Breast epithelium (tissue), 4 donors: ENCODE results near the gene PPP1R1B. TPM values are rescaled to one million over a fixed set of nuclear protein-coding genes. Genes with fewer than 3 reads are reported as not detected.

ENCODE experiments used
- DNase-seq, 2 donors: peaks; one replicate each; pipeline ENCODE4 v3.0.0-alpha.2; 2019; ENCODE audit warnings: low spot score in 2 of 2
- H3K27ac ChIP-seq, 2 donors: fragments of 200-600 bp; sonication (generic) in 1 of 2; one replicate each; pipeline ENCODE4 v1.5.1; 2016 to 2019; ENCODE audit warnings: mild to moderate bottlenecking in 1 of 2
- H3K27me3 ChIP-seq, 2 donors: fragments of 200-600 bp; sonication (generic) in 1 of 2; one replicate each; pipeline versions ENCODE4 v1.5.1 to v1.6.0; 2017 to 2019; ENCODE audit warnings: control low read depth in 1 of 2, mild to moderate bottlenecking in 1 of 2
- H3K36me3 ChIP-seq: fragments of 200-600 bp; one replicate; pipeline ENCODE4 v1.5.1; 2019
- H3K4me1 ChIP-seq, 2 donors: fragments of 200-600 bp; sonication (generic); one replicate each; pipeline ENCODE4 v1.5.1; 2016 to 2019; ENCODE audit warnings: control low read depth in 1 of 2
- H3K4me3 ChIP-seq, 3 donors: fragments of 200-600 bp; sonication (generic); 1 replicate in 2 of 3; 2 replicates in 1 of 3; pipeline ENCODE4 v1.5.1; 2016 to 2019; ENCODE audit warnings: mild to moderate bottlenecking in 3 of 3, moderate library complexity in 2 of 3
- H3K9me3 ChIP-seq, 2 donors: fragments of 200-600 bp; sonication (generic) in 1 of 2; one replicate each; pipeline ENCODE4 v1.5.1; 2016 to 2019; ENCODE audit warnings: control low read depth in 1 of 2
- CTCF ChIP-seq, 3 donors: fragments of 450-650 bp; IDR thresholded peaks; one replicate each; pipeline ENCODE4 v1.5.1; 2016 to 2017; ENCODE audit warnings: antibody characterized with exemption in 3 of 3, mild to moderate bottlenecking in 3 of 3, moderate library complexity in 3 of 3
- POLR2A ChIP-seq: fragments of 450-650 bp; IDR thresholded peaks from one replicate; pipeline ENCODE4 v1.6.1; 2016; ENCODE audit warnings: antibody characterized with exemption, mild to moderate bottlenecking, moderate library complexity
- POLR2AphosphoS5 ChIP-seq, 3 donors: sonication (generic); formaldehyde crosslinking; IDR thresholded peaks; one replicate each; pipeline ENCODE4 v1.6.1; 2017; ENCODE audit warnings: antibody characterized with exemption in 3 of 3
- intact Hi-C: fragments of 100-400 bp; cut with DNase I; formaldehyde crosslinking; loops from one replicate; pipeline ENCODE4 v1.15.1; 2023; ENCODE audit warnings: low total_unique reads
- total RNA-seq, 3 donors: library from RNA; depleted of rRNA; stranded (reverse); fragments of >200 nt; gene quantifications; one replicate each; pipeline ENCODE4 v1.1.0, GENCODE V29; 2016

Gene PPP1R1B
- total RNA-seq, 3 donors from 2014 or later = 22.6 to 71.3 (median 67.5) TPM

DNA sequence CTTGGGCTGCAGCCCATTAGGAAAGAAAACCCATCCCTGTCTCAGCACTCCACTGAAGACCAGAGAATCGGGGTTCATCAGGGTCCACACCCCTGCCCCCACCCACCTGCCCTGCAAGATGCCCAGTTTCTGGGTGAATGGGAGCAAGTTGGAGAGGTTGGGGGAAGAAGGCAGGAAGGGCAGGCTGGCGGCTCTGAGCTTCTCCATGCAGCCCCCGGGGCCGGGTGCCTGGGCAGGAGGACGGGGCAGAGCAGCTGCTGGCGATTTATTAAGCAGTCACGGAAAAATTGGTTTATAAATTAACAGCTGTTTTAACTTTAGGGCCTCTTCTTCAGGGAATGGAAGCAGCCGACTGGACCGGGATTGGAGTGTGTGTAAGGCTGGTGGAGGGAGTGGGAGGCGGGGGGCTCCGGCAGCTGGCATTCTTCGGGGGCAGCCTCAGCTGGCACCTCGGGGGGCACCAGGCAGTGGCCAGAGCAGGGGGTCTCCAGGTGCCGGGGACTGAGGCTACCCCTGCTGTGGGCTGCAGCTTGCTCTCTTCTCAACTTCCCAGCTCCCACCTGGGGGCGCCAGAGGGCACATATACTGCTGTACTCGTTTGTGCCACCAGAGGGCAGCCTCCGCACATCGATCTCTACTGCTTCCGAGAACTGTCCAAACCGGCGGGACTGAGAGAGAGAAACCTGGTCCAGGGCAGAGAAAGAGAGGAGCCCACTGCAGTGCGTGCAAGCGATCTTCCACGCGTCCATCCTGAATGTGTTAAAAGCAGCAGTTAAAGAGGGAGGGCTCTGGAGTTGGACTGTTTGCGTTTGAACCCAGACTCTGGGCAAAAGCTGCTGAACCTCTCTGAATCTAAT is 5.0 kb upstream of the PPP1R1B start:
- Histone ChIP-seq H3K36me3 (no peaks in the 10 kb centered on the region), H3K27ac (no peak overlapping the region), H3K27me3 (no peaks in the 10 kb centered on the region), H3K4me3 (no peak overlapping the region), H3K9me3 (no peaks in the 10 kb centered on the region), H3K4me1 (peaks cover 4 to 23% of the 10 kb centered on the region in 2 donors)
- intact Hi-C loops = loop anchor here (10.0 kb wide), 1 partner anchor 133 kb away; no protein-coding TSS in a partner anchor
- TF ChIP-seq POLR2AphosphoS5 (IDR thresholded peaks at IDR 0.05) (peak in 2 of 3 donors; percentile 61 to 68), POLR2A (no peak), CTCF (IDR thresholded peaks at IDR 0.05) (peak; percentile 99 to 100 (median 100))
- DNase-seq = peak; percentile 84 to 93

DNA sequence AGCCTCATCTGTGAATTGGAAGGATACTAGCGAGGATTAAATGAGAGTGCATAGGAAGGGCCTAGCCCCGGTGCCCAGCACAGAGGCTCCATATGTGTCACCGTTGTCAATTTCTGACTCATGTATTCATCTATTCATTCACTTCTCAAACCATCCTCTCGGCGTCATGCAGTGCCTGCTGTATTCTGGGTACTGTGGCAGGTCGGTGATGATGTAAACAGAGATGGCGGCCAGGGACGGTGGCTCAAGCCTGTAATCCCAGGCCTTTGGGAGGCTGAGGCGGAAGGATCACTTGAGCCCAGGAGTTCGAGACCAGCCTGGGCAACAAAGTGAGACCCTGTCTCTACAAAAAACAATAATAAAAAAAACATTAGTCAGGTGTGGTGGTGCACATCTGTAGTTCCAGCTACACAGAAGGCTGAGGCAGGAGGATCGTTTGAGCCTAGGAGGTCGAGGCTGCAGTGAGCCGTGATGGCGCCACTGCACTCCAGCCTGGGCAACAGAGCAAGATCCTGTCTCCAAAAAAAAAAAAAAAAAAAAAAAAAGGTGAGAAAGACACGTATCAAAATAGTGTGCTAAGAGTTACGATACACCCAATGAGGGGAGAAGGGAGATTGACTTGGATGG is 4.3 kb upstream of the PPP1R1B start:
- intact Hi-C loops = loop anchor here (10.0 kb wide), 1 partner anchor 132 kb away; no protein-coding TSS in a partner anchor
- no peak overlapping the region for H3K27ac ChIP-seq
- peaks cover 0 to 3% of the 10 kb centered on the region in 2 donors for H3K27me3 ChIP-seq
- no peaks in the 10 kb centered on the region for H3K9me3 ChIP-seq
- H3K4me1 ChIP-seq = peaks cover 6 to 24% of the 10 kb centered on the region in 2 donors
- DNase-seq = no peak
- TF ChIP-seq CTCF (IDR thresholded peaks at IDR 0.05) = no peak
- TF ChIP-seq POLR2A = no peak
- TF ChIP-seq POLR2AphosphoS5 (IDR thresholded peaks at IDR 0.05) = no peak
- no peaks in the 10 kb centered on the region for H3K36me3 ChIP-seq
- H3K4me3 ChIP-seq = no peak overlapping the region

- DNase-seq = peak; percentile 80 to 90
- Histone ChIP-seq H3K36me3 (no peaks in the 10 kb centered on the region), H3K4me1 (peaks cover 6 to 24% of the 10 kb centered on the region in 2 donors), H3K27ac (no peak overlapping the region), H3K27me3 (peaks cover 0 to 3% of the 10 kb centered on the region in 2 donors), H3K9me3 (no peaks in the 10 kb centered on the region), H3K4me3 (no peak overlapping the region)
- TF ChIP-seq POLR2A = no peak
- TF ChIP-seq POLR2AphosphoS5 (IDR thresholded peaks at IDR 0.05) = no peak
- peak; percentile 86 to 95 (median 88) for TF ChIP-seq CTCF (IDR thresholded peaks at IDR 0.05)
- intact Hi-C loops = loop anchor here (10.0 kb wide), 1 partner anchor 131 kb away; no protein-coding TSS in a partner anchor
Measured at GRCh38 chr17:39623356-39623950, 3.3 kb upstream of the PPP1R1B start.

GRCh38 chr17:39624313-39624712 is 2.4 kb upstream of the PPP1R1B start:
- no peak overlapping the region for H3K4me3 ChIP-seq
- intact Hi-C loops = loop anchor here (10.0 kb wide), 1 partner anchor 130 kb away; no protein-coding TSS in a partner anchor
- H3K4me1 ChIP-seq = peaks cover 6 to 24% of the 10 kb centered on the region in 2 donors
- no peak for DNase-seq
- no peak overlapping the region for H3K27ac ChIP-seq
- no peaks in the 10 kb centered on the region for H3K9me3 ChIP-seq
- H3K36me3 ChIP-seq = no peaks in the 10 kb centered on the region
- TF ChIP-seq POLR2A (no peak), POLR2AphosphoS5 (IDR thresholded peaks at IDR 0.05) (no peak), CTCF (IDR thresholded peaks at IDR 0.05) (no peak)
- peaks cover 0 to 3% of the 10 kb centered on the region in 2 donors for H3K27me3 ChIP-seq
